Iris pigment epithelial cell (primary cell): ENCODE data around the gene GMPR2.
"Not testable (repeated sequence)": the region's sequence is repeated elsewhere in the genome, so short reads cannot be mapped to it uniquely, and the experiment has no call there.

Source experiments
- DNase-seq: peaks from one replicate; pipeline ENCODE4 v3.0.0-alpha.2; 2011; ENCODE audit warnings: low read depth

The GMPR2 gene

DNA sequence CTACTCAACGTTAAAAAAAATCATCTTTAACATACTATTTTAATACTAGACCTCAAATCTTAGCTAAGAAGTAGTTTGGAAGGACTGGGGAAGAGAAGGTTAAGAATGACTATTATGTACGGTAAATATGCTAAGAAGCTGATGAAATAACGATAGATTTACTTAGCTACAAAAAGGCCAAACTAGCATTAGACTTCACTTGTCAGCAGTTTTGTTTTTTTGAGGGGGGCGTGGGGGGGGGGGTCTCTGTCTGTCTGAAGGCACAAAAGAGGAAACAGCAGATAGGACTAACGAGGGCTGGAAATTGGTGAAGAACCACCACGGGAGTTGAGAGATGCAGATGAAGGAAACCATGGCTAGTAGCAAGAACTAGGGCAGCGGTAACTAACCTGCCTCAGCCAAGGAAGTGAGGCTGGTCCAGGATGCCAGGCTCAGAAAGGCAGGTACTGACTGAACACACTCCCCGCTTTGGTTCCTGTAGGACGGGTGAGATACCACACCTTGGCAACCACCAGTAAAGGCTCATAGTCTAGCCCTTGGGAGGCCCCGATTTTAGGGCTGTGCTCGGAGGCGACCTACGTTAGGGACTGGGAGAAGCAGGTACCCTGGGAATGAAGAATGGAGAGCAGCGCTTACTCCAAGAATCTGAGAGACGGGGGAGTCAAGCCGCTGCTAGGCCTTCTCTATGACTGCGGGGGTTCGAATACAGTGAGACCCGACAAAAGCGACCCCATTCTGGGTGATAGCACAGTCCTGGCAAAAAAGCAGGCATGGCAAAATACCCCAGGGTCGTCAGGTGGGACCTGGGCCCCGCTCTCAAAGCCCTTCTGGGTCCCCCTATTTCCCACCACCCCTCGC lies 1.2 kb upstream of the GMPR2 start:
- DNase-seq = peak; percentile 21

DNA sequence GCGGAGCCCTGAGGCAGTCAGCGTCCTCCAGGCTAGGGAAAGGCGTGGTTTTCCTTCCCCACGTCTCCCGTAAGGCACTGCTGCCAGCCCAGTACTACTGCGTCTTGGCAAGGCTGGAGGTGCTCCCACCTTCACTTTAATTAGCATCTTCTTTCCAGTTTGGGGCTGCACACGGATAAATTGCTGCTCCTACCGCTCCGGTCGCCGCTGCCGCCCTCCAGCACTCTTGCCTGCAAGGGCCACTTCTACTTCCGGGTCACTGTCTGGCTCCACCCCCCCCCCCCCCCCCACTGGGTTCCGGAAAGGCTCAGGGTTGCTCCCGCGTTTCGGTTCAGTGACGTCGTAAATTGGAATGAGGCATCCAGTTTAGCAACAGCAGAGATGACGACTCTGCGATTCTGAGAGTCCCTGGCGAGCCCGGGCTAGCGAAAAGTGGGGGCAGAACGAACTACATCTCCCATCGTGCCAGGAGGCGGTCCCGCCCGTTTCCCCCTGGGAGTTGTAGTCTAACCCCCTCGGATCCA lies 546 bp upstream of the GMPR2 start, which contains the start of gene NEDD8:
NEDD8 (minus strand) TSS at position 247 of the 524 bp plus-strand sequence; CDS start at position 147, 100 bp downstream.
- DNase-seq = peak; percentile 98

DNA sequence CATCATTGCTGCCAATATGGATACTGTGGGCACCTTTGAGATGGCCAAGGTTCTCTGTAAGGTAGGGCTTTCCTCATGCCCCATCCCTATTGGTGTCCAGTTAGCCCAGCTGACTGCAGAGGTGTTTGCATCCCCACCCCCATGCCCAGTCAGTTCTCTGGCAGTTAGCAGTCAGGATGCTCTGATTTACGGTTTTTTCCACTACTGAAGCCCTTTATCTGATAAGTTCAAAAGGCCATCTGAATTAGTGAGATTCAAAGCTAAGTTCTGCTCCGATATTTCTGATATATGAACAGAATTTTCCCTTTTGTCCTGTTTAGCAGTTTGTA lies 773 bp downstream of the GMPR2 start:
- DNase-seq = no peak

DNA sequence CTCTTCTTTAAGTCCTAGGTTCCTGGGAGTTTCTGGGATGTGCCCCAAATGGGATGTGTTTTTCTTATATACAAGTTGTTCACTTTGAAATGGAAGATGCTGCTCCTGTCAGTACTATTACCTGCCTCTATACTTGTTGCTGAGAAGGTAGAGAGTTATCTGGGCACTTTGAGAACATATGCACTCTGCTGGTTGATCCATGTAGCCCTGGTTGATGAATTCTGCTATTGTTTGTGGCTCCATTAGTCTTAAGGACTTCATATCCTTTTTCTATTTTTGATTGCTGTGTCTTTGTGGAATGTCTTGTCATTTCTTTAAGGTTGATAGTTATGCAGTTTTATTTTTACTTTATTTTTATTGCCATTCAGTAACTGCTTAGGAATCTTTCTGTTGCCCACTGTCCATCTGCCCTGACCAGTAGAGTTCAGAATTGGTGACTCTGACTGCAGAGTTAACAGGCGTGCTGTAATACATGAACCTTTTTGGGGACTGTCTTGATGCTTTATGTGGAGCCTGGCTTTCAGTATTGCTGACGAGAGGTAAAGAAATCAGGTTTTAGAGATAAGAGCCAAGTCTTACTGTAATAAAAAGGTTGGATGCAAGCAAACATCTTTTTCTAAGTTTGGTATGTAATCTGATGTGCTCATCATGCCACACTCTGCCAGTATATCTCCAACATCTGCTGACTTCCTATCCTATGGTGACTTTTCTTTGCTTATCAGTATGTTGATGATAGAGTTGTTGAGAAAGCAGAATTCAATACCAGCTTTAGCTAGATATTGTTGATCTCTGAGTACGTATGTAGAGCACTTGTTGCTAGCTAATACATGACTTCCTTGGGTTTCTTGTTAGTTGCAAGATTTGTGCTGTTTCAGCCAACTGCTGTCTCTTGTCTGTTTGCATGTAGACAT lies 1.6 kb downstream of the GMPR2 start:
- DNase-seq = no peak

DNA sequence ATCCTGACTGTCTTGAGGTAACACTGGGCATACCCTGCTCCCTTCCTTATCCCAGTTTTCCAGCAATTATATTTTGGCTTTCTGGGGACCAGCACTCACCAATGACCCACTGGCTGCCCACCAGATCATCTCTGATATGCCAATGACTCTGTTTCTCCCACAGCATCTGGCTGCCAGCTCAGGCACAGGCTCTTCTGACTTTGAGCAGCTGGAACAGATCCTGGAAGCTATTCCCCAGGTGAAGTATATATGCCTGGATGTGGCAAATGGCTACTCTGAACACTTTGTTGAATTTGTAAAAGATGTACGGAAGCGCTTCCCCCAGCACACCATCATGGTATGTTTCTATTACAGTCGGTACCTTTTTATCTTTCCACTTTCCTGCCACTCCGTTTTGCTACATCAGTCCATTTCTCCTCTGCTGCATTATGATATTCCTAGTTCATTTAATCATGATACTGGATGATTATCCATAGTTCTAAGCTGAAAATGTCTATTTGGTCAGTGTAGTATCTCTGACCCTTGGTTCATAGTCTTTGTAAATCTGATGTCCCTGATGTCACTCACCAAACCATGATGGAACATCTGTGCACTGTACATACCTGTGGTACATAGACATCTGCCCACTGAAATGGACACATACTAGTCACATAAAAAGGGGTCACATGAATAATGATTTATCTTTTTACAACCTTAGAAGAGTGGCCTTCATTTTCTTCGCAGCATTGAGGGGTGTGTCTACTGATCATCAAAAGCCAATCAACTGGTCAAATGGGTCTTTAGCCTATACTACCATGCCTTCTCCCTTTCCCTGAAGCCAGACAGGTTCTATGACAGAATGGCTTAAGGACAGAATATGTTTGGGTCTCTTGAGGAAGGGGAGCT lies 3.3 kb downstream of the GMPR2 start:
- no peak for DNase-seq

DNA sequence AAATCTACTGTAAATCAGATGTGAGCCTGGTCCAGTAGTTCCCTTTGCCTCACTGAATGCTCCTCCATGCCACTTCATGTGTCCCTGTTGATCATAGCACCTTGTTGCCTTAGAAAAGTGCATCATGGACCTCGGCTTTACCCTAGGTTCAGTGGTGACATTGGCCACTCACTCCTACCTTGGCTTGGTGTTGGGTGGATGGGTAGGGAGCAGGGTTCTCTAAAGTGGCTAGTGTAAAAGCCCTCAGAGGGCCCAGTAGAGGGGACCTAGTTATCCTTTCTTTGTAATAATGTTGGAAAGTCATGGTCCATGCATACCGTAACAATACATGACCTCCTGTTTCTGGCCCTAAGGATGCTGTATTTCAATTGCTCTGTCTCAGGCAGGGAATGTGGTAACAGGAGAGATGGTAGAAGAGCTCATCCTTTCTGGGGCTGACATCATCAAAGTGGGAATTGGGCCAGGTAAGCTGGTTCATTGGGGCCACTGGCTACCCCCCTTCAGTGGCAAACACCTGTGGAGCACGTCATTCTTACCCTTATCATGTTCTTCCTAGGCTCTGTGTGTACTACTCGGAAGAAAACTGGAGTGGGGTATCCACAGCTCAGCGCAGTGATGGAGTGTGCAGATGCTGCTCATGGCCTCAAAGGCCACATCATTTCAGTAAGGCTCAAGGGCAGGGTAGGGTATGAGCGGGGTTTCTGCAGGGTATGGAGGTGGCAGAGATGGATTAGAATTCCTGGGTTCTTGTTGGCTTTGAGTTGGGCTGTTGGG lies 4.1 kb downstream of the GMPR2 start:
- DNase-seq = no peak

DNA sequence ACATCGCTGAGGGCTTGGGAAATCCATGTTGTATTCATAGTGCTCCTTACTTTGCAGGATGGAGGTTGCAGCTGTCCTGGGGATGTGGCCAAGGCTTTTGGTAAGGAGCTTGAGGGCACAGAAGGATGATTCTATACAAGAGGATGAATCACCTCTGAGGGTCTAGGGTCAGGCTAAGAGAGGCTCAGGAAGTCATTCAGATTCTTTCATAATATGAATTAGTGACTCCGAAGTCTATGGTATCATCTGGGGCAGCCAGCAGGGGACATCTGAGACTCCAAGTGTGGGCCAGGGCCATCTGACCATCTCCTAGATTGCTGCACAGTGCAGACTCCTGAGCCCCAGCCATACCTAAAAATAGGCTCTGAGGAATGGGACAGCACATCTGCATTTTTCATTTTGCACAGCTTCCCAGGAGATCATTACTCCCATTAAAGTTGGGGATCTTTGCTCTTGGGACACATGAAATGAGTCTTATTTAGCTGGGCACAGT lies 4.8 kb downstream of the GMPR2 start:
- no peak for DNase-seq

DNA sequence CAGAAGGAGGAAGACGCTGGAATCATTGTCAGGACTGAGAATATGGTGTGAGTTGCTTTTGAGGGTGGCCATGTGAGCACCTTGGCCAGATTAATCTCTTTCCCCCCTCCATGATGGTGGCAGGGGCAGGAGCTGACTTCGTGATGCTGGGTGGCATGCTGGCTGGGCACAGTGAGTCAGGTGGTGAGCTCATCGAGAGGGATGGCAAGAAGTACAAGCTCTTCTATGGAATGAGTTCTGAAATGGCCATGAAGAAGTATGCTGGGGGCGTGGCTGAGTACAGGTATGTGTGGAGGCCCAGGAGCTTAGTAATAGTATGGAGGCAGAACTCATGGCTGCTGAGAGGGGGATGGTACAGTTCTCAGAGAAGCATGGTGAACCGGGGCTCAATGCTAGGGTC lies 5.4 kb downstream of the GMPR2 start:
- DNase-seq = no peak

GRCh38 chr14:24238527-24239037 lies 5.9 kb downstream of the GMPR2 start:
- no peak for DNase-seq

- DNase-seq = no peak
Observed at GRCh38 chr14:24240110-24240918, 7.6 kb downstream of the GMPR2 start.

DNA sequence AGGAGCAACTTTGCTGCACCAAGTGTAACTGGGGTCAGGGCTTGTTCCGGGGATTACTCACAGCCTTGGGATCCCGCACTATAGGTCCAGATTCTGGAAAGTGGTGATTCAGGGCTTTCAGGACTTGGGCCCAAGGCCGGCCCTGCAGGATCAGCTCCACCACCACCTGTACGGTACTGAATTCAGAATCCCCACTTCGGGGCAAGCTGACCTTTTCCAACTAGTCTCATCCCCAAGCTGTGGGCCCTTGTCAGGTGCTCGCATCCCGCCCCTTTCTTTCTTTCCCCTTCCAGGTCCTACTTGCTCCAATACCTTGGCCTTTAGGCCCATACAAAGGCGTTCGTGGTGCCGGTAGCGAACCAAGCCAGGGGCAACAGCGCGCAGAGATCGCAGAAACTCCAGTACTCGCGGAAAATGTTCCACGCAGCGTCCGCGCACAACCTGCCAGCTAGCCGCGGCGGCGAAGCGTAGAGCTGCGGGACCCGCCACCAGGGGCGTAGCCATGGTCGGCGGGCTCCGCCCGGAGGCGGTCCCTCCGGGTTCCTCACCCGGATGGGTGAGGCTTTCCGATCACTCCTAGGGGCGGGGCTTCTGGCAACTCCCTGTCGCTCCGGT lies 9.2 kb downstream of the GMPR2 start:
- DNase-seq = peak; percentile 94

- peak; percentile 25 for DNase-seq
Observed at GRCh38 chr14:24243336-24243836, 10.7 kb downstream of the GMPR2 start.

GRCh38 chr14:24245350-24245749 lies 12.6 kb downstream of the GMPR2 start:
- DNase-seq = not testable (repeated sequence)

- DNase-seq = peak; percentile 50
Observed at GRCh38 chr14:24246765-24247212, 14.1 kb downstream of the GMPR2 start.

- no peak for DNase-seq
Observed at GRCh38 chr14:24247422-24247821, 14.7 kb downstream of the GMPR2 start.

GRCh38 chr14:24249230-24250021 lies 16.7 kb downstream of the GMPR2 start:
- DNase-seq = no peak

DNA sequence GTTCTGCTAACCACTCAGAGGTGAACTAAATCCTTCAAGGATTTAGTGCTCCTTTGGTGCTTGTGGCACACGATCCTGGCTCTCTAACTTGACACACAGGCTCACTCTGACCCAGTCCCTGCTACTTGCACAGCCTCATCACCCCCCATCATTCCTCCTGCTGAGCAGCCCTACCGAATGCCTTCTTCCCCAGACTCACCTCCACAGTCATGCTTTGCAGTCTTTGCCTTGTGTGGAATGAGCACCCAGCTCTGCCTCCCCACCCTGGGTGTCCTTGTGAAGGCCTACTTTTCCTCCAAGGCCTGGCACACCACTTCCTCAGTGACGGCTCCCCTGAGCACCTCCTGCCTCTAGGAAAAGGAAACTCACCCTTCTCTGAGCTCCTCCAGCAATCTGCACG lies 17.6 kb downstream of the GMPR2 start:
- no peak for DNase-seq

GRCh38 chr14:24251880-24252288 lies 19.2 kb downstream of the GMPR2 start:
- DNase-seq = peak; percentile 33
